Activated CD8-positive, alpha-beta memory T cell treated with anti-CD3 and anti-CD28 coated beads, Interleukin-2, amount 50 U/mL, for 24 hours (primary cell): ENCODE data around the gene RARB.

Source experiments
- DNase-seq: peaks from one replicate; pipeline ENCODE4 v3.0.0-alpha.2; 2020; ENCODE audit errors: extremely low read depth

Gene RARB

DNA sequence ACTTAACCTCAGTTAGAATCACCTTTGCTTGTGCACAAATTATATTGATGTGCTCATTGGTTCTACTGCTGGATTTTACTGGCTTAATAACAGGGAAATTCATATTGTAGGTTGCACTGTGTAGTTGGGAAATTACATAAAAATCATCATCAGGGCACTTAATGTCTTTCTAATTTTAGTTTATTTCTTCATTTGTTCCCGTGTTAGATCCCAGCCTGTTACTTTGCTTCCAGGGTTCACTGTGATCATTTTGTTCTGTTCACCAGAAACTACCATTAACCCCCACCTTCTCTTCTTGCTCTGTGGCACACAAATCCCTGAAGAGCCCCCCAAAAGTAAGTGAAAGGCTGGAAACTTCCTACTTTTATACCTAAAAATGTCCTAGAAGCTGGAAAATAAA is 80.4 kb downstream of the RARB start:
- DNase-seq, result no peak

DNA sequence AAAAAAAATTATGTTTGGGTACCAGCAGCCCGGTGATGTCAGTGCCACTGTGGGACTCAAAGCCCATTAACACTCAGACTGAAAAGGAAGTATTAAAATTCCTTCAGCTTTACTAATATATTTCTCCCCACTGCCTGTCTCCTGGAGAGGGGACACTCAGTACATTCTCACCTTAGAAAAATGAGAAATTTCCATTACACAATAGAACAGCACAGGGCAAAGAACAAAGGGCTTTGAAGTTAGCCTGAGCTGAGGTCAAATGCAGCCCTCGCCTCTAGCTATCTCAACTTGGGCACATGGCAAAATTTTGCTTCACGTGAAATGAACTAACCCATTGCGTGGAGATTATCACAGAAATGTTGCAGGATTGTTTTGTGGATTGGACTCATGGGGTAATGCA is 80.8 kb downstream of the RARB start:
- no peak for DNase-seq

DNA sequence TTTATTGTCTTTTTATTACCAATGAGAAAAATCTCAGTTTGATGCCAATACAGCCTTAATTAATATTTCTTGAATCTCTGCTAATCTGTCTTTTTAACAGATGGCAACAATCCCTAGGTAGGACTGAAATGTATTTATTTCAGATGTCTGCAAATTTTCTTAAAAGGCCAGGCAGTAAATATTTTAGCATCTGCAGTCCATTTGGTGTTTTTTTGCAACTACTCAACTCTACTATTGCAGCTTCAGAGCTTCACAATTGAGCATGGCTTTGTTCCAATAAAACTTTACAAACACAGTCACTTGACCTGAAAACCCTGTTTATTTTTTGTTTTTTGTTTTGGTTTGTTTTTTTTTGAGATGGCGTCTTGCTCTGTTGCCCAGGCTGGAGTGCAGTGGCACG is 82.7 kb downstream of the RARB start:
- DNase-seq, result no peak

DNA sequence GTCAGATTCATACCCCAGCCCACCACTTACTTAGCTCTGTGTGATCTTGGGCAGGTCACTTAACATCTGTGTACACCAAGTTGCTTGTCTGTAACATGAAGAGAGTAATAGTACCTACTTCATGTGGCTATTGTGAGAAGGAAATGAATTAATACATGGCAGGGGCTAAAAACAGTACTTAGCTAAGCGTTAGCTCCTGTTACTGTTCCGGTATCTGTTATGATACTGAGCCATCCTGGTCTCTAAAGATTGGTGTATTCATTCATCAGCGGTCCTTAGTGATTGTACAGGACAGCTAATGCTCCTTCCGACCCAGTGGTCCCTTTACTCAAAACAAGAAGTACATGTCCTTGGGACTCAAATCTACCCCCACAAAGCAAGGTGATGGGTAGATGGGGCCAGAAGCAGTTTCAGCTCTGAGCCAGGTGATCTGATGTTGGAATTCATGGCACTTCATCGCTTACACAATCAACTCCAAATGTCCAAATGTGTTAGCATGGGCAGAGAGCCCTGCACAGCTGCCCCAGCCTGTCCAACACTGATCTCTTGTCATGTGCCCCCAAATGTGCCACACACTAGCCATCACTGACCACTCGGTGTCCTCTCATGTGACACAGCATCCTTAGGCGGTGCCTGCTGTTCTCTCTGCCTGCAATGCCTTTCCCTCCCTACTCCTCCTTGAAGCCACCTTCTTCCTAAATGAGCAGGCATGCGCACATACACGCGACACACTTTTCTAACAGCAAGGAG is 84.1 kb downstream of the RARB start:
- DNase-seq, result no peak

DNA sequence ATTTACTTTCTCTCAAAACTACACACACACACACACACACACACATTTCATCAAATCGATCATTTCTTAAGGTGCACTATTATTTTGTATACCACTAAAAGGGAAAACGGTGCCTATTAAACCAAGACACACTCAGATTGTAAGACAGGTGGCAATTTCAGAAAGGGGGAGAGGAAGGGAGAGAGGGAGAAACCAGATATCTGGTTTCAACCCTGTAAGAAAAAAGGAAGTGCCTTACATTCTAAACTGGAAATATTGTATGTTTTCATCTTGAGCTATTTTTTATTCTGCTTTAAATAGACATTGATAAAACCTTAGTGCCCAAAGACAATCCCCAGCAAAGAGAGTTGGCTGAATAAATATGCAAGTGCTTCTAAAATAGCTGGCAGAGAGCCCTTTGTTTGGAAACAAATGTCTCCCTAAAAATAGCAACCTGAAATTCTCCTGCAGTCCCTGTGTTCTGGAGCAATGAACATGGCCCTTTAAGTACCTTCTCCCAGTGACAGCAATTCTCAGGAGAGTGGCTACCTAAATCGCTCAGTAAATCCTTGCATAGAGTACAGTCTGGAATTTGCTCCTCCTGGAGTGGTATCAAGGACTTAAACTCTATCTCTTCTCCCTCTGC is 85.7 kb downstream of the RARB start:
- no peak for DNase-seq

DNA sequence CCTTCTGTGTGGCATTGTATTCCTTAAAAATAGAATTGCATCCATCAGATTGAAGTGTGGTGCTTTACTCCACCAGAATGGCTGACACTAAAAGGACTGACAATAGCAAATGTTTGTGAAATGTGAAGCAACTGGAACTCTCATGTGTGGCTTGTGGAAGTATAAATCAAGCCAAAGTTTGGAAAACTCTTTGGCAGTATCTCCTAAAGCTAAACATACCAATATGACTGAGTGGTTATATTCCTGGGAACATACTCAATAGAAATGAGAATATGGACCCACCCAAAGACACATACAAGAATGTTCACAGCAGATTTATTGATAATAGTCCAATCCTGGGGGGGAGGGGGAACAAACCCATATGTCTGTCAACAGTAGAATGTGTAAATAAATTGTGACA is 87.1 kb downstream of the RARB start:
- no peak for DNase-seq

DNA sequence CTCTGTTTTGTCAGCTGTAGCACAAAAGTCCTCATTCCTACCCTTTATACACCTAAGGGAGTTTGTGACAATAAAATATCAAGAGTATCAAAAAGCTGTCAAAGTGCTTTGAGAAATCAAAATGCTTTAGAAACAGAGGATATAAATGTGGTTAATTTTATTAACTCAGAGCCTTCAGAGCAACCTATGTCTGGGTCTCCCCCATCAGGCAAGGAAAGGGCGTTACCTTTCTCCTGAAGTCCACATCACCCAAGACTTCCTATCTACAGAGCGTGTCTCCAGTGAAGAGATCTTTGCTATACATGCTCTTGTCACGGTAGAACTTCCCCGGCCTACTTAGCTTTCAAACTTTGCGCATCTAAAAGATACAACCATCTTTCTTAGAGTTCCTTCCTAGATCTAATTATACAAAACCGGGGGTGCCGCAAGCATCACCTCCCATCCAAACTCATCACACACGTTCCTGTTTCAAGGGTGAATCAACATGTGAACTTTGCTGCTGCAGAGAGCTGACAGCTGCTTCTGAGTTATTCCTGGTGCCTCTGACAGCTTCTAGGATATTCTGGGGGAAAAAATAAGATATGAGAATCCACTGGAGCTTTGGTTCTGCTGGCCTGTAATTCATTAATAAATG is 93.0 kb downstream of the RARB start:
- DNase-seq, result no peak

DNA sequence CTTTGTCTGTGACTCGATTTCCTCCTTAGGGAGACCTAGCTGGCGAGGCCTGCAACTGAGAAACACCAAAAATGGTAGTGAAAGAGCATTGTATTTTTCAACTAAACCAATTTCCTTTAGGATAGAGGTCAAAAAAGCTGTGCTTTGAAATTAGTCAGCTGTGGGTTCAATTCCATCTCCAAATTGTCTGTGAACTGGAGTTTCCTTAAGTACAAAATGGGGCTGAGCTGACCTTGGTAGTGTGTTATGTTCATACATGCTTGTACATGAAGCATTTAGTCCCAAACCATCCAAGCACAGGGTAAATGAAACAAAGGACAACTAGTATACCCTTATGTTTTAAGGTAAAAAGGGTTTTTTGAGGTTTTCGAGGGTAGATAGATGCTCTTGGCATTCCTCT is 99.3 kb downstream of the RARB start:
- no peak for DNase-seq

DNA sequence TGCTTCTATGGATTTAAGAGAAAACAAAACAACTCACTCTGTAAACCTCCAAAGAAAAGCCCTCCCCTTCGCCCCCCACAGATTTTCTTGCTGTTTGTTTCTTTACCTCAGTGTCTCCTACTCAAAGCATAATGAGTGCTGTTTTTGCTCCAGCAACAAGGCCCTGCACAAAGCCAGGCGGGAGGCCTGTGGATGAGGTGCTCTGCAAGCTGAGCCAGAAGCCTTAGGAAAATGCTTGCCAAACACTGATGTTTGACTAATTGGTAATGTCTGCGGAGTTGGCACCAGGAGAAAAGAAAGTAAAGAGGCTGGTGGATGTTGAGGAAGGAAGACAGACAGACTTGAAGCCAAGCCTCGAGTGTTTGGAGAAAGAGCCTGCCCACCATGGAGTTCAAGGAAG is 99.7 kb downstream of the RARB start:
- DNase-seq, result no peak

DNA sequence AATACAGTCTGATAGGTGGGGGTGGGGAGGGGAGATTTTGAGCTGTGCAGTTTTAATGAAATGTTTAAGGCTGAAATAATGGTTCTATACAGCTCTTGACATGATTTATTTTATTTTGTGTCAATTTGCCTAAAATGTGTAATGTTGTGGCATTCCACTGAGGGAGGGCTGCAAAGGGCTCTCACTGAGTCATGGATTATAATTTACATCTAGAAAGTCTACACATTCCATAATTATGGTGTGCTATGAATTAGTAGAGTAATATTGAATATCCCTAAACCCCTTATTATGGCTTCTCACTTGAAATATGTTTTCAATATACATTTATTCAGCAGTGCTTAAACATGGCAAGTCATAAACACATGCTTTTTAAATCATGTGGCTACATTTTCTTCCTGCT is 103.9 kb downstream of the RARB start:
- no peak for DNase-seq

DNA sequence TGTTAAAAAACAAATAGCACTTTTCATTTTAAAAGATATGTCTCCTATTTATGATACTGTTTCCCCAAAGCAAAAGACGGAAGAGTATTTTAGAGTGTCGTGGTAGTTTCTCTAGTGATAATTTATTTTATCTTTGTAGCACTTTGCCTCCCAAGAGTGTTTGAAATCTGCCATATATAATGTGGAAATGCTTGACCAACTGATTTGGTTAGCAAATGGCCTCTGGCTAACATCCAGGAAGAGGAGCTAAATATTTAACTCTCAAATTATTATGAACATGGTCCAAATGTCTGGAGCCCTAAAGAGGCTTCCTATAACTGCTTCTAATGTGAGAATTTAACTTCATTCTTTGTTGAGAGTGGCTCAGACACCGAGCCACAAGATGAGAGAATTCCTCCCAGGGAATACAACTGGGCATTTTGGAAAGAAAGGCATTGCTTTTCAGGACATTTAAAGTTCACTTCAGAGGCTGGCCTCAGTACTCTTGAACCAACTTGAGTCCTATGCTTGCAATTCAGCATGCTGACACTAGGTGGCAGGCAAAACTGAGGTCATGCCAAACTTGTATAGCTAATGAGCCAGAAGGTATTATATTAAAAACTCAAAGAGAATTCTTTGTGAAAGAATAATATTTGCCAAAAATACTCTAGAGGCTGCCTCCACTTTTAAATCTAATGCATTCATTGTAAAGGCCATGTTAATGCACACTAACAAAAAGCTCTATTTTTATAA is 104.5 kb downstream of the RARB start:
- DNase-seq, result no peak

DNA sequence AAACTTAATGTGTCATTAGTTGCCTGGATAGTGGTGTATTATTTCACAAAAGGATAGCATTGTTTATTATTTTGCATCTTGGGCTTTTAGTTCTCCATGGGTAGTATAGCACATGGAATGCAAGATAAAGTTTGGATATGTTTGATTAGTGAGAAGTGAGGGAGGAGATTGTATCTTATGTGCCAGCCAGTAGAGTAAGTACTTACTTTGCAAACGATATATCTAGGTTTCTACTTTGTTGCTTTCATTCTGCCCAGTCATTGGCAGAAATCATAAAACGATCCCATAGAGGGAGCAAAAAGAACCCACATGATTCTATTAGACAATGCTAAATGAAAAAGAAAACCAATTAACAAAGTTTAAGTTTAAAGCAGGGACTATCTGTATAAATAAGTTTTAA is 105.3 kb downstream of the RARB start:
- no peak for DNase-seq

DNA sequence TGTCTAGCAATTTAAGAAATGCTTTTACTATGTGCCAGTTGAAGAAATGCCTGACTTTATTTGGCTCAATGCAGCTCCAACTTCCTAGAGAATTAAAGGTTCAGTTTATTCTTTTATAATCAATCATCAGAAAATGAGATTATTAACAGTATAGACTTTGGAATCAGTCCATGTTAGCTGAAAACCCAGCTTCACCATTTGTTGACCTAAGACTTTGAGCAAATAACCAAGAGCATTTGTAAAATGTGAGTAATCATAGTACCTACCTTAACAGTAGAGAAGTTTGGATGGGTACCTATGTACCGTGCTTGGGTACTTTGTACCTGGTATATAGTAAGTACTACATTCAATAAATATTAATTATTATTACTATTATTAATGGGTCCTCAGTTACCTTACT is 105.9 kb downstream of the RARB start:
- DNase-seq, result no peak

DNA sequence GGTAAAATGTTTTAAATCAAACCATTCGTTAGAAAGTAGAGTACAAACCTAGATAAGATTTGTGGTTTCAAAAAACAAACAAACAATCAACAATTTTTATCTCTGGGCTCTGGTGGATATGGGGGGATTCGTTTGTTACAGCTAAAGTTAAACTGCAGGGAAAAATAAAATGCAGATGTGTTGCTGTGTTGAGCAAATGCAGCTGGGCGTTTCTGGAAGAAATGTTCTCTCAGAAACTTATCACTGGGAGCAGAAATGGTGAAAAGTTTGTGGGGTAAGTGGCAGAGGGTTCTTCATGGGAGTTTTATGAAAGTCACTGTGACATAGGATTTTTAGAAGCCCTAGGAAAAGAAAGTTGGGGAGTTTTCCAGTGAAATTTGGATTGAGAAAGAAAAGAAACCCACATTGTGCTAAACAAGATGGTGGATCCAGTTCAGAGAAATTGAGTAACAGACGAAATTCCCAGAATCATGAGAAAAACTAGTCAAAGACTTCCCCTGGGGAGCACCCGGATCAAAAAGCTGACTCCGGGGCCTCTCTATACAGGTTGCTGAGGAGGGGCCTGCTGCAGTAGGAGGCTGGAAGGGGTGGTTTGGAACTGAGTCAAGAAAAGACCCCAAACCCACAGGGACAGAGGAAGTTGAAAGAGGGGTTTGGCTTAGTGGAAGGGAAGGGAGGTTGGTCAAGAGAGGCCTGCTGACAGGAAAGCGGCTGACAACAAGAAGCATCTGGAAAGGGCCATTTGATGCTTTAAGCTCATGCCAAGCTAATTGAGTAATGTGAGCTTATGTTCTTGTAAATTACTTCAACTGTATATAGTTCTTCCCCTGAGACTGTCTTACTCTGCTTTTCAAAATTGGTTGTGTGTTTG is 108.7 kb downstream of the RARB start:
- no peak for DNase-seq

DNA sequence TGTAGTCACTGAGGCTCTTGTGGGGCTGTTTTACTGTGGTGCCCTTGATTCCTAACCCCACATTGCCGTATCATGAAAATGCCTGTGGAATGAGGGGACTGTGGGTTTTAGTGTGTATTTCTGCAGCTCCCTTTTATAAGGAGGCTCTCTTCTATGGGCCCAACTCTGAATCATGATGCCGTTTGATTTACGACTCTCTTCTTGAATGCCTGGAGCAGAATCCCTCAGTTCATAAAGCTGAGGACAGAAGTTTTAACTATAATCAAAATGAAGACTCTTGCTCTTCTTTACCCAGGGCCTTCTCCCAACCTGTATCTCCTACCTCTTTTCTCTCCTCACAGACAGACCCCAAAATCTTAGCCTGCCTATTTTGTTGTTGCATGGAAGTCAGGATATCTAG is 109.5 kb downstream of the RARB start:
- no peak for DNase-seq

DNA sequence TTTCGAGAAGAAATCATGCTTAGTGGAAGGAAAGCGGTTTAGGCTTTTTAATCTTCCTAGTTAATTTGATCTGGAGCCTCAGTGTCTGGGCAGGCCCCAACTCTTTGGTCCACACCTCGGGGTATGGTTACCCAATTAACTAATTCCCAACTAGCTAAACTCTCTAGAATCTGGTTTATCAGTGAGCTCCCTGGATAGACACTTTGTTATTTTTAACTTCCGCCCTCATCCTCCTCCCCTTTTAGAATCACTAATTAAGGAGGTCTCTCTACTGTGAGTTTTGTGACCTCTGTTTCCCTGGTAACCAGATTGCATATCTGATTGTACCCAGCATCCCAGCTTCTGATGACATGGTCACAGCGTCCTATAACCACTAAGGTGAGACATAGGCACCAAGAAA is 112.2 kb downstream of the RARB start:
- DNase-seq, result no peak

DNA sequence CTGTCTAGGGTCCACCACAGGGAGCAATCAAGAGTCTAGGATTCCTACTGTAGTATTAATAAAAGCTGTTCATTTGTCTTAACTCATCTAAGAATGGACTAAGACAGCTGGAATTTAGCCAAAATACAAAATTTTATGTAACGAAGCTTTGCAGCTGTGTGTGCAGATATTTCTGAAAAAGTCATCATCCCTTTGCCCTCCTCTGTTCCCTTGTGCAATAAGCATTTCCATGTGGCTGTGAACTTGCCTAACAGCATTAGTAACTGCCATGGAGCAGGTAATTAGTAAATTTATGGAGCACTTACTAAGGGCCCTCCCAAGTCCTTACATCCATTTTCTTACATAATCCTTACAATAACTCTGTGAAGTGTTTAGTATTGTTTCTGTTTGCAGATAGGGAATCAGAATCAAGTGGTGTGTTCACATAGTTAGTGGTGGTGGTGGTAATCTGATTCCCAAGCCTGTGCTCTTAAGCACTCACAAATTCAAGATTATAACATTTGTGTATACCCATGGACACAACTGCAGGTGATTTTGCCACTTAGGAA is 114.5 kb downstream of the RARB start:
- DNase-seq, result no peak

DNA sequence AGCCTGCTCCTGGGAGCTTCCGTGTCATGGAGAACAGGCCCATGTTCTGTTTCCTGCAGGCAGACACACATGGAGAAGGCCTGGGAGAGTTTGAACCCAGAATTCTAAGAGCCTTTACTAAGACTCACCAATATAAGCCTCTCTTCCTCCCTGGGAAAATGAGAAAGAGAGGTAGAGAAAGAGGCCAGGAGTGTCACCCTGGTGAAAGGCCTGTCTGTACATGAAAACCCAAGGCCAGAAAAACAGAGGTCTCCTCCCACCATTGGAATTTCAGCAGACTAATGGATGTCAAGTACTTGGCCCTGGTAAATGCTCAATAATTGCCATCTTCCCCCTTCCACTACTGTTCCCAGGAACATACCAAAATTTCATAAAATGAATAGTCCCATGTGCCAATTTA is 119.0 kb downstream of the RARB start:
- no peak for DNase-seq

DNA sequence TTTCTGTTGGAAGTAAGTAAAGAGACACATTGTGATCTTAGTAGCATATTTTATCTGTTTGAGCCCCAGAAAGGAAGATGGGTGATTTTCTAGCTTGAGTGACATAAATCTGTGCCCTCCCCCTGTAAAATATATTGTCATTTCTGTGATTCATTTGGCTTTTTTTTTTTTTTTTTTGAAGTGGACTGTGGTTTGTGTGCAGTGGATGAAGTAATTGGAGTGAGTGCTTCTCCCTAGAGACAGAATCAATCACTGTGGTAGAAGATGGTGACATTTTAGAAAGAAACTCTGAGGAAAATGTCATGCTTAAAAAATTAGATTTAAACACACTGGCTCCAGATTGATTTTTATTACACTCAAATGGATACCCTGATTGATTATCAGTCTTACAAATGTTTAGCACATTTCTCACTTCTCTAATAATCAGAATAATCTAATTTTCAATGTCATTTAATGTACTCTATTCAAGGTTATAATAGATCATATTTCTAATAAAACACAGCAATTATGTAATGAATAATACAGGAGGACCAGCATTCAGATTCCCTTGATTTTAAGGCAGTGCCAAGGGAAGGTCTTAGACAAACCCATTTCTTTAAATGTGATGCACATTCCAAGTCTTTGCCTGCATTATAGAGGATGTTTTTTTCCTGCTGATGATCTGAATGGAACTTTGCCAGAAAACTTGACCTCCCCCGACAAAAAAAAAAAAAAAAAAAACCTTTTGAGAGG is 120.0 kb downstream of the RARB start:
- no peak for DNase-seq

DNA sequence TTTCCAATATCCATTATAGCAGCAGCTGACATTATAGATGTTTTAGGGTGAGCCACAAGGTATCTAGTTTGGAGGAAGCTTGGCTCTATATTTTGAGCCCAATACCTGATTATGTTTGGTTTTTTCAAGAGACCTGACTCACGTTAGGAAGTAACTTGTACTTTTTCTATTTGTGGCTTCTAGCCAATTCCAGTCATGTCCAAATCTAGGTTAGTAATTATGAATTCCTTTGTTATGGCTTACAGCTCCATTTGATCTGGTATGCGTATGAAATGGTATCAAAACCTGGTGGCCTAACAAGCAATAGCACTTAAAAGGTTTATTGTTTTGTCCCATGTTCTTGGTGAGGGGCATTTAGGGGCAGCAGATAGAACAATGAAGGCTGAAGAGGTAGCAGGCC is 120.8 kb downstream of the RARB start:
- DNase-seq, result no peak

DNA sequence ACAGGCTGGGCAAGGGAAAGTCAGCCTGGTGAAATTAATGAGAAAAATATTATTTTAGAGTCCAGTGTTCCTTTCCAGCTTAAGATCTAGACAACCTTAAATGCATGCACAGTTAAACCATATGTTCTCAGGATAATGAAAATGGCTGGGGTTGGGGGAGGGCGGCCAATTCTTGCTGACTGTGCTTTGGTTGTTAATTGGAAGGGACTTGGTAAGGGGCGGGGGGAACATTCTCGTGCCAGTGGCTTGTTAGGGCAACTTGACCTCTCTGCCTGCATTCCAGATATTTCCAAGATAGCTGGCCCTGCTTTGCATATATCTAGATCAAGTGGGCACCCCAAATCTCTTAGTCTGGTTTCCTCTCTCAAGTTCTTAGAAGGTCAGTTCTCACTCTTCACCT is 124.2 kb downstream of the RARB start:
- no peak for DNase-seq
